ENCODE data around the gene MBOAT2.
"Not testable (repeated sequence)": the region's sequence is repeated elsewhere in the genome, so short reads cannot be mapped to it uniquely, and the experiment has no call there.

DNA sequence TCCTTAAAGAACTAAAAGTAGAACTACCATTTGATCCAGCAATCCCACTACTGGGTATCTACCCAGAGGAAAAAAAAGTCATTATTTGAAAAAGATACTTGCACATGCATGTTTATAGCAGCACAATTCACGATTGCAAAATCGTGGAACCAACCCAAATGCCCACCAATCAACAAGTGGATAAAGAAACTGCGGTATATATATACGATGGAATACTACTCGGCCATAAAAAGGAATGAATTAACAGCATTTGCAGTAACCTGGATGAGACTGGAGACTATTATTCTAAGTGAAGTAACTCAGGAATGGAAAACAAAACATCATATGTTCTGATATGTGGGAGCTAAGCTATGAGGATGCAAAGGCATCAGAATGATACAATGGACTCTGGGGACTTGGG lies 89.7 kb downstream of the MBOAT2 start:
- TF ChIP-seq, protein P1, sequence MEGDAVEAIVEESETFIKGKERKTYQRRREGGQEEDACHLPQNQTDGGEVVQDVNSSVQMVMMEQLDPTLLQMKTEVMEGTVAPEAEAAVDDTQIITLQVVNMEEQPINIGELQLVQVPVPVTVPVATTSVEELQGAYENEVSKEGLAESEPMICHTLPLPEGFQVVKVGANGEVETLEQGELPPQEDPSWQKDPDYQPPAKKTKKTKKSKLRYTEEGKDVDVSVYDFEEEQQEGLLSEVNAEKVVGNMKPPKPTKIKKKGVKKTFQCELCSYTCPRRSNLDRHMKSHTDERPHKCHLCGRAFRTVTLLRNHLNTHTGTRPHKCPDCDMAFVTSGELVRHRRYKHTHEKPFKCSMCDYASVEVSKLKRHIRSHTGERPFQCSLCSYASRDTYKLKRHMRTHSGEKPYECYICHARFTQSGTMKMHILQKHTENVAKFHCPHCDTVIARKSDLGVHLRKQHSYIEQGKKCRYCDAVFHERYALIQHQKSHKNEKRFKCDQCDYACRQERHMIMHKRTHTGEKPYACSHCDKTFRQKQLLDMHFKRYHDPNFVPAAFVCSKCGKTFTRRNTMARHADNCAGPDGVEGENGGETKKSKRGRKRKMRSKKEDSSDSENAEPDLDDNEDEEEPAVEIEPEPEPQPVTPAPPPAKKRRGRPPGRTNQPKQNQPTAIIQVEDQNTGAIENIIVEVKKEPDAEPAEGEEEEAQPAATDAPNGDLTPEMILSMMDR (IDR thresholded peaks at IDR 0.05; ENCODE audit: insufficient read depth, low read length): not testable (repeated sequence)
- not testable (repeated sequence) for TF ChIP-seq POLR2AphosphoS5 (IDR thresholded peaks at IDR 0.05; ENCODE audit: low read depth); SPI1 (IDR thresholded peaks at IDR 0.05; ENCODE audit: borderline replicate concordance, low read depth); REST (IDR thresholded peaks at IDR 0.05; ENCODE audit: insufficient replicate concordance, low read depth); GABPA (IDR thresholded peaks at IDR 0.05; ENCODE audit: low read depth)

All from HL-60 (cell line).